Suppressor macrophage treated with lipopolysaccharide for 4 hours (primary cell): ENCODE data around the gene BLNK.

Experiments used
- DNase-seq: peaks from one replicate; pipeline ENCODE4 v3.0.0-alpha.2; 2020

BLNK gene

DNA sequence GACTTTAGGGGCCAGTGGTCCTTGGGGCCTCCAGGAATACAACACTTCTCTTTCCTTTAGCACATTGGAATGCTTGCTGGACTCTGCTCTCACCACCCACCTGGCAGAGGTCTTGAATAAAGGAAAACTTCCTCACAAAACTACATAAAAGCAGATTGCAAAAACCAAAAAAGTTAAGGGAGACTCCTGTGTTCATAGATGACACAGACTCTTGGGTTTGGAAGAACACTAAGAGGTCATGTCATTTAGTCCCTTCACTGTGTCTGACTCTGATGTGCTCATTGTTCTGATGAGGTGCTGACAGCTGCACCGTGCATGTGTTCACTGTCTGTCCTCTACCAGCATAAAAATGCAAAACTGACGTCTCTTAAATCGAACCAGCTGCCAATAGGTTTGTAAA, 11.4 kb downstream of the BLNK start:
- peak; percentile 29 for DNase-seq

DNA sequence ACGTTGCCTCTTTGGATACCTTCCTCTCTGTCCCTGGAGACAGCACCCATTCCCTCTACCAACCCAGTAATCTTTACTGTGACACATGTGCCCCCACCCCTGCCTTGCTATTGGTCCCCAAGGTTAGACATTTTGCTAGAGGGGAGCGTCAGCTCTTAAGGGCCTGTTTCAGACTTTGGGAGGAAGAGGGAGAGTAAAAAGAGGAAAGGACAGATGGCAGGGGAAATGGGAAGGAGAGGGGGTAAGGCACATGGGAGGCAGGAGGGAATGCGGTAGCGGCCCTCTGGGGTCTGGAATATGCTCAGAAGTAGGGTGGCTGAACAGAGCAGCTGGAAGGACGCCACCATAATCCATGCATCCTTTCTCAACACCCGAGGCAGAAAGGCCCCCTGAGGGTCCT, 12.2 kb downstream of the BLNK start:
- DNase-seq, result no peak

GRCh38 chr10:96257944-96258343, 13.4 kb downstream of the BLNK start:
- DNase-seq, result peak; percentile 83

- no peak for DNase-seq
These were observed 15.6 kb downstream of the BLNK start for GRCh38 chr10:96255549-96256333.

DNA sequence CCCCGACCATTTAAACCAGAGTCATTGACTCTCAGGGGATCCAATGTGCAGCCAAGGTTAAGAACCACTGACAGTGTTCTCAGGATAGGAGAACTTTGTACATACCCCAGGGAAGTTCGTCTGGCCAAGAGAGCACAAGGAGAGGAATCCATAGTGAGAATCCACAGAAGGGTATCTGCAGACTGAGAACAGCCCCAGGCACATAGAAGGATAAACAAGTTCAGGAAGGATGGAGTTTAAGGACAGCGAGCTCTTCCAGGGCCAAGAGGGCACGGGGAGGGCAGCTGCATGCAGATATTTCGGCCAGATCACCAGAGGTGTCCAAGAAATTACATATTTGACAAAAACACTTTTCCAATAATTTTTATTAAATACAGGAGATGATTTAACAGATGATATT, 16.4 kb downstream of the BLNK start:
- DNase-seq, result no peak

DNA sequence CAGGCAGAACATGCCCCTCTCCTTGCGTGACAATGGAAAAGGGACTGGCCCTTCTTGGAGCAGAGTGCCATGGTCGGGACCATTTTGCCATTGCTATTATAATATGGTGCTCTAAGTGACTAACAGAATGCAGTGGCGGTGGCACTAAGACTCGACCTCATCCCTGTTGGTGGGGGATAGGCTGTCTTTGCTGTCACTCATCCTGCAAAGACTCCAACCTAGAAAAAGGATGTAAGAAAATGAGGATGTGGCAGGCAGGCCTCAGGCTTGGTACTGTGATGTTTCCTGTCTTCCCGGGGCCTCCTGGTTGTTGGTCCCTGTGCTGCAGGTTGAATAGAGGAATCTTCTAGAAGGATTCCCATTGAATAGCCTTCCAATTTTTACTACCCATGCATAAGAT, 18.6 kb downstream of the BLNK start:
- no peak for DNase-seq

DNA sequence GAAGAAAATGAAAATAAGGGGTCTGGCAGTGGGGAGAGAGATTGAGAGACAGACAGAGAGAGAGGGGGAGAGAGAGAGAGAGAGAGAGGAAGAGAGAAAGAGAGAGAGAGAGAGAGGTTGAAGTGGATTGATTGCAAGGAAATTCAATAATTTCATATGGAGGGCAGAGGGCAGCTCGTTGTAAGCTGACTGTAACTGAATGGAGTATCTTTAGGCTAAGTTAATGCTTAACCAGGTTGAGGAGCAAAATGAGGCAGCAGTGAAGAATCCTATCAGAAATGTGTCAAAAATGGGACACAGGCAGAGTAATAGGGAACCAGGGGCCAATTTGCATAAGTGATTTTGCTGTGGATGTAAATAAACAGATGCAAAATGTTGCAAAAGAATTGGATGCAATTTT, 21.0 kb downstream of the BLNK start:
- DNase-seq, result no peak

GRCh38 chr10:96249264-96249663, 22.1 kb downstream of the BLNK start:
- DNase-seq, result no peak

GRCh38 chr10:96244354-96244753, 27.0 kb downstream of the BLNK start:
- no peak for DNase-seq

- DNase-seq, result no peak
These were observed 28.1 kb downstream of the BLNK start for GRCh38 chr10:96243296-96243695.

DNA sequence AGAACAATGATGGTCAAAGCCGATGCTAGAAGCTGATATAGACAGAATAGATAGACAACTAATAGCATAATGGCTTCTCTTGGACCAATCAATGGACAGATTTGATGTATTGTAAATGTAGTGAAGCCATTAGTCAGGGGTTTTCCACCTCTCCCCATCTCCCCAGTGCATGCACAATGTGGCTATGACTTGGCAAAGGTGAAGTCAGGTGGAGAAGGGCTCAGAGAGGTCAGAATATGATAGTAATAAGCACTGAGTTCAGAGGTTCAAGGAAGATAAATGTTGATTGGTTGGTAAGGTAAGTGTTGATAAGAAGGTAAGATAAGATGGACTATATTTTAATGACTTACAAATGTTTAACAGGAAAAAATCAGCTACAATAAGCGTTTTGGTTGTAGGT, 28.5 kb downstream of the BLNK start:
- no peak for DNase-seq

- DNase-seq, result peak; percentile 4
These were observed 32.4 kb downstream of the BLNK start for GRCh38 chr10:96238646-96239623.

DNA sequence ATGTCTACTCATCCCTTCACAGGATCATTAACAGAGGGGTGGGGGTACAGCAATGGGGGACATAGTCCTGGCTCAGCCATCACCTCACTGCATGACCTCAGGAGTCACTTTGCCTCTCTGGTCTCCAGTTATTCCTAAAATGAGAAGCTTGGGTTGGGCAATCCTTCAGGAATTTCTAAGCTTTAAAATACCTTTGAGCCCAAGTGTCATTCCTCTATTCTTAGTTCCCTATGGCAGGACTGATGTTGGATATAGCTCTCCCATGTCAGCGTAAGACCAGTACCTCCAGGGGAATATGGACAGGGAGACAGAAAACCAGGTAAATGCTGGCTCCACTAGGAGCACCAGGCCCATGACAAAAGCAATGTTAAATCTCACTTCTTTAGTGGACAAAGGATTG, 34.5 kb downstream of the BLNK start:
- no peak for DNase-seq

- peak; percentile 16 for DNase-seq
These were observed 35.3 kb downstream of the BLNK start for GRCh38 chr10:96236090-96236478.

GRCh38 chr10:96235326-96236089, 35.9 kb downstream of the BLNK start:
- no peak for DNase-seq

- no peak for DNase-seq
These were observed 37.4 kb downstream of the BLNK start for GRCh38 chr10:96233959-96234358.

DNA sequence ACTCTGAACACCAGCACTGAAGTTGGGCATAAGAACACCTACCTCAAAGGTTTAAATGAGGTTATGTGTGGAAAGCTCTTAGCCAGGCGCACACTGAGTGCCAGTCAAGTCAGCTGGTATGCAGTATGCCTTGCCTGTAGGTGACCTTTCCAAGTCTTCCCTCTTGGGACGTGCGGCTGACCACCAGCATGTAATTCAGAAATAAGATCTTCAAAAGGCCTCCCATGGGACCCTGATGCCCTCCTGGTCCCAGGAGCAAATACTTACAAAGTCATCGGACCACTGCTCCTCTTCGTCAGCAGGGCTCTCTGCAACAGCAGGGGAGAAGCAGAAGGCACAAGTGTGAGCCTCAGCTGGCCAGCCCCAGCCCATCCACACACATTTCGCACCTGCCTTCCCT, 40.8 kb downstream of the BLNK start:
- no peak for DNase-seq

DNA sequence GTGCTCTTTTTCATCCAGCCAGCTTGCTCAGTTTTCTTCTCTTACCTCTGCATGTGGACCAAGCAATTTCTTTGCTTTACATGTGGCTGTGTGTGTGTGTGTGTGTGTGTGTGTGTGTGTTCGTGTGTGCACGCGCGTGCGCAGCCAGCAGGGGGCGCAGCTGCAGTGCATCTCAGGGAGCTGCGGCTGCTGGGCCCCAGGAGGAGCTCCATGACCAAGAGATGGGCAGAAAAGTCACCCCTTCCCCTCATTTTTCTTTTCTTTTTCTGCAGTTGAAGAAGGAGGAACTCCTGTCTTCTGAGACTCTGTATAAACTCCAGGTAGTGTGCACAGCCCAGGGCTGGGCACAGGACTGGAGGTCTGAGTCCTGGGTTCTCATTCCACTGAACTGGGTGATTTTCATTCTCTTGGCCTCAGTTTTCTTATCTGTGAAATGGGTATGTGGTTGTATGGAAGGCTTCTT, 41.8 kb downstream of the BLNK start:
- peak; percentile 88 for DNase-seq

DNA sequence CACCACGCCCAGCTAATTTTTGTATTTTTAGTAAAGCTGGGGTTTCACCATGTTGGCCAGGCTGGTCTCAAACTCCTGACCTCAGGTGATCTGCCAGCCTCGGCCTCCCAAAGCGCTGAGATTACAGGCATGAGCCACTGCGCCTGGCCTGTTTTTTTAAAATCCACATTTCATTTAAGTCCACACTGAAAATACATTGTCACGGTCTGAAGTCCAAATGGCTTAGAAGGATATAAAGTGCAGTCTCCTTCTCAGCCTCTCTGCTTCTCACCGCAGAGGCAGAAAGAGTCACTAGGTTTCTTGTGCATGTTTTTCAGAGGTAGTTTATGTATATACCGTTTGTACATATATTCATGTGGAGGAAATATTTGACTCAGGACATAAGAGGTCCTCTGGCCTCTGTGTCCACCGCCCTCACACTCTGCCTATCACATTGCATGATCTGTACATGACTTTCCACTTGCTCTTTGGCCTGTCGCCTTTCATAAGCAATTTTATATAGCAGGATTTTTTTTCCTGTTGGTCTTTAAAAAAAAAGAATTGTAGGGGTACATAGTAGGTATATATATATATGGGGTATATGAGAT, 42.9 kb downstream of the BLNK start:
- DNase-seq, result no peak

DNA sequence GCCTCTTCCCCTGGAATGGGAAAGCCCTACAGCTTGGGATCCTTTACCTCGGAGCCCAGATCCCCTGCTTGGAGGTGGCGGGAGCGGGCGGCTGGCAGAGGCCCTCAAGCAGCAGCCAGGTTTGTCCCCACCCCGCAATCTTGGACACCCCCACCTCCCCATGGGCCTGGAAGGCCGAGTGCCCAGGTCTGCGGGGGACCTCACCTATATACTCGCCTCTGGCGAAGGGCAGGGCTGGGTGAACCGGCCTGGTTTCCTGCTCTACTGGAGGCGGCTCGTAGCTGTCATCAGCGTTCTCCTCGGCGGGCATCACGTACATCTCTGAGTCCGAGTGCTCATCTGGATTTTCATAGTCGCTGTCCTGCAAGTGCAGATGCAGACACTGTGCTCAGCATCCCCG, 44.2 kb downstream of the BLNK start:
- no peak for DNase-seq

GRCh38 chr10:96225119-96225518, 46.2 kb downstream of the BLNK start:
- DNase-seq, result no peak

GRCh38 chr10:96222908-96223307, 48.5 kb downstream of the BLNK start:
- no peak for DNase-seq

- no peak for DNase-seq
These were observed 48.9 kb downstream of the BLNK start for GRCh38 chr10:96222441-96222840.
